ENCODE measurements around the gene EEFSEC.
A peak's percentile ranks its signal among the peaks of the same experiment; 100 is the strongest.

The EEFSEC gene

GRCh38 chr3:128421966-128422365 is 268.7 kb downstream of the EEFSEC start:
- in situ Hi-C loops (cut with MboI; ENCODE audit: low pct_unique_long_range_greater_than_20kb, low sequenced_read_pairs): no loop called here
- DNase-seq: no peak

GRCh38 chr3:128422762-128423524 is 269.7 kb downstream of the EEFSEC start:
- in situ Hi-C loops (cut with MboI; ENCODE audit: low pct_unique_long_range_greater_than_20kb, low sequenced_read_pairs): no loop called here
- DNase-seq: no peak

- no peak for DNase-seq
- in situ Hi-C loops (cut with MboI; ENCODE audit: low pct_unique_long_range_greater_than_20kb, low sequenced_read_pairs): no loop called here
These were observed 270.4 kb downstream of the EEFSEC start for GRCh38 chr3:128423525-128424147.

- no peak for DNase-seq
- in situ Hi-C loops (cut with MboI; ENCODE audit: low pct_unique_long_range_greater_than_20kb, low sequenced_read_pairs): no loop called here
These were observed 271.3 kb downstream of the EEFSEC start for GRCh38 chr3:128424508-128425069.

- DNase-seq: no peak
- in situ Hi-C loops (cut with MboI; ENCODE audit: low pct_unique_long_range_greater_than_20kb, low sequenced_read_pairs): no loop called here
These were observed 272.0 kb downstream of the EEFSEC start for GRCh38 chr3:128425142-128425845.

GRCh38 chr3:128425846-128426127 is 272.5 kb downstream of the EEFSEC start:
- in situ Hi-C loops (cut with MboI; ENCODE audit: low pct_unique_long_range_greater_than_20kb, low sequenced_read_pairs): no loop called here
- no peak for DNase-seq

GRCh38 chr3:128426128-128426921 is 273.0 kb downstream of the EEFSEC start:
- in situ Hi-C loops (cut with MboI; ENCODE audit: low pct_unique_long_range_greater_than_20kb, low sequenced_read_pairs): no loop called here
- peak; percentile 58 for DNase-seq

- DNase-seq: no peak
- in situ Hi-C loops (cut with MboI; ENCODE audit: low pct_unique_long_range_greater_than_20kb, low sequenced_read_pairs): no loop called here
These were observed 274.0 kb downstream of the EEFSEC start for GRCh38 chr3:128427175-128427857.

- in situ Hi-C loops (cut with MboI; ENCODE audit: low pct_unique_long_range_greater_than_20kb, low sequenced_read_pairs): no loop called here
- DNase-seq: no peak
These were observed 274.9 kb downstream of the EEFSEC start for GRCh38 chr3:128427872-128428822.

GRCh38 chr3:128429275-128429674 is 276.0 kb downstream of the EEFSEC start:
- in situ Hi-C loops (cut with MboI; ENCODE audit: low pct_unique_long_range_greater_than_20kb, low sequenced_read_pairs): no loop called here
- no peak for DNase-seq

GRCh38 chr3:128429751-128430150 is 276.5 kb downstream of the EEFSEC start:
- in situ Hi-C loops (cut with MboI; ENCODE audit: low pct_unique_long_range_greater_than_20kb, low sequenced_read_pairs): loop anchor here (10.0 kb wide), 2 partner anchors 55 to 145 kb away; no protein-coding TSS in a partner anchor
- no peak for DNase-seq

GRCh38 chr3:128430301-128430700 is 277.0 kb downstream of the EEFSEC start:
- in situ Hi-C loops (cut with MboI; ENCODE audit: low pct_unique_long_range_greater_than_20kb, low sequenced_read_pairs): loop anchor here (10.0 kb wide), 2 partner anchors 54 to 144 kb away; no protein-coding TSS in a partner anchor
- DNase-seq: no peak

- in situ Hi-C loops (cut with MboI; ENCODE audit: low pct_unique_long_range_greater_than_20kb, low sequenced_read_pairs): loop anchor here (10.0 kb wide), 2 partner anchors 54 to 144 kb away; no protein-coding TSS in a partner anchor
These were observed 277.4 kb downstream of the EEFSEC start for GRCh38 chr3:128430731-128431130.

GRCh38 chr3:128431803-128432300 is 278.6 kb downstream of the EEFSEC start:
- in situ Hi-C loops (cut with MboI; ENCODE audit: low pct_unique_long_range_greater_than_20kb, low sequenced_read_pairs): loop anchor here (10.0 kb wide), 2 partner anchors 53 to 143 kb away; no protein-coding TSS in a partner anchor
- no peak for DNase-seq

More at GRCh38 chr3:128430731-128431130, 277.4 kb downstream of the EEFSEC start:
- no peak for DNase-seq

GRCh38 chr3:128432301-128432970 is 279.2 kb downstream of the EEFSEC start:
- no peak for DNase-seq
- in situ Hi-C loops (cut with MboI; ENCODE audit: low pct_unique_long_range_greater_than_20kb, low sequenced_read_pairs): loop anchor here (10.0 kb wide), 2 partner anchors 52 to 142 kb away; no protein-coding TSS in a partner anchor

- in situ Hi-C loops (cut with MboI; ENCODE audit: low pct_unique_long_range_greater_than_20kb, low sequenced_read_pairs): loop anchor here (10.0 kb wide), 2 partner anchors 52 to 142 kb away; no protein-coding TSS in a partner anchor
- DNase-seq: no peak
These were observed 279.9 kb downstream of the EEFSEC start for GRCh38 chr3:128432971-128433836.
